Osteoblast (primary cell): ENCODE measurements around the gene ARL5C. TPM values are rescaled to one million over a fixed set of nuclear protein-coding genes. Genes with fewer than 3 reads are reported as not detected.
A peak's percentile ranks its signal among the peaks of the same experiment; 100 is the strongest.

Experiments used
- DNase-seq: peaks from one replicate; pipeline ENCODE4 v3.0.0; 2011; ENCODE audit warnings: low spot score, mixed read lengths; ENCODE audit not compliant: insufficient read length; ENCODE audit errors: missing footprints
- H2AFZ ChIP-seq: 2 replicates; pipeline ENCODE4 v1.6.0; 2011; ENCODE audit warnings: mild to moderate bottlenecking, low read length
- H3K27ac ChIP-seq: 2 replicates; pipeline ENCODE4 v1.5.1; 2011; ENCODE audit warnings: mild to moderate bottlenecking, low read depth, low read length, moderate library complexity
- H3K27me3 ChIP-seq: 2 replicates; pipeline ENCODE4 v1.6.0; 2012; ENCODE audit warnings: mild to moderate bottlenecking, control low read depth, inconsistent platforms, low read length, moderate library complexity; ENCODE audit not compliant: insufficient read depth
- H3K36me3 ChIP-seq: 2 replicates; pipeline ENCODE4 v1.5.1; 2011; ENCODE audit warnings: mild to moderate bottlenecking, low read length, control low read depth, moderate library complexity; ENCODE audit not compliant: insufficient read depth
- H3K4me1 ChIP-seq: 2 replicates; pipeline ENCODE4 v1.5.1; 2011; ENCODE audit warnings: mild to moderate bottlenecking, low read length, control low read depth, moderate library complexity; ENCODE audit not compliant: insufficient read depth
- H3K4me2 ChIP-seq: 2 replicates; pipeline ENCODE4 v1.6.0; 2011; ENCODE audit warnings: mild to moderate bottlenecking, low read length; ENCODE audit not compliant: insufficient read depth
- H3K4me3 ChIP-seq: fragments of 200-600 bp; sonication (generic); 3 replicates; pipeline ENCODE4 v1.5.1; 2012; ENCODE audit warnings: mild to moderate bottlenecking, low read length, inconsistent platforms; ENCODE audit not compliant: insufficient read depth
- H3K79me2 ChIP-seq: 2 replicates; pipeline ENCODE4 v1.6.0; 2012; ENCODE audit warnings: mild to moderate bottlenecking, low read length, control low read depth, inconsistent platforms; ENCODE audit not compliant: insufficient read depth
- H3K9me3 ChIP-seq: 2 replicates; pipeline ENCODE4 v1.5.1; 2011; ENCODE audit warnings: low read depth, low read length, control low read depth
- H4K20me1 ChIP-seq: 2 replicates; pipeline ENCODE4 v1.6.0; 2012; ENCODE audit warnings: mild to moderate bottlenecking, low read length, control low read depth; ENCODE audit not compliant: insufficient read depth
- CTCF ChIP-seq: IDR thresholded peaks from 2 replicates; pipeline ENCODE4 v1.5.1; 2011; ENCODE audit warnings: mild to moderate bottlenecking, low read depth, low read length, moderate library complexity; ENCODE audit errors: extremely low read depth
- total RNA-seq: library from RNA; depleted of rRNA; stranded (reverse); fragments of >200 nt; gene quantifications from 2 replicates; pipeline ENCODE4 v1.2.3, GENCODE V29; 2012

ARL5C gene
- total RNA-seq, 1 donor = not detected

- H3K79me2 ChIP-seq = no peaks in the 10 kb centered on the region
- no peak for DNase-seq
- peaks cover 5% of the 10 kb centered on the region for H3K4me1 ChIP-seq
- H3K27ac ChIP-seq = no peak overlapping the region
- H4K20me1 ChIP-seq = no peaks in the 10 kb centered on the region
- H3K27me3 ChIP-seq = no peaks in the 10 kb centered on the region
- no peak for TF ChIP-seq CTCF
- H2AFZ ChIP-seq = no peak overlapping the region
- no peak overlapping the region for H3K4me3 ChIP-seq
- H3K36me3 ChIP-seq = no peaks in the 10 kb centered on the region
- H3K4me2 ChIP-seq = no peak overlapping the region
- H3K9me3 ChIP-seq = no peaks in the 10 kb centered on the region
These were observed 47.1 kb downstream of the ARL5C start for GRCh38 chr17:39118674-39119419.

GRCh38 chr17:39116224-39116623, 49.7 kb downstream of the ARL5C start:
- Histone ChIP-seq H3K27me3 (peaks cover 9% of the 10 kb centered on the region), H3K4me1 (peaks cover 5% of the 10 kb centered on the region), H3K27ac (no peak overlapping the region), H3K9me3 (no peaks in the 10 kb centered on the region), H3K79me2 (no peaks in the 10 kb centered on the region), H3K36me3 (no peaks in the 10 kb centered on the region), H2AFZ (no peak overlapping the region), H3K4me3 (no peak overlapping the region), H4K20me1 (no peaks in the 10 kb centered on the region), H3K4me2 (no peak overlapping the region)
- DNase-seq = no peak
- TF ChIP-seq CTCF = no peak

- Histone ChIP-seq H3K9me3 (no peaks in the 10 kb centered on the region), H3K4me1 (peaks cover 5% of the 10 kb centered on the region), H3K27me3 (peaks cover 18% of the 10 kb centered on the region), H4K20me1 (no peaks in the 10 kb centered on the region), H3K36me3 (no peaks in the 10 kb centered on the region), H3K79me2 (no peaks in the 10 kb centered on the region), H3K27ac (peak overlapping the region; percentile 13), H3K4me2 (peak overlapping the region; percentile 54), H3K4me3 (peak overlapping the region; percentile 16), H2AFZ (peak overlapping the region; percentile 82)
- DNase-seq = peak; percentile 93
- no peak for TF ChIP-seq CTCF
These were observed 50.8 kb downstream of the ARL5C start for GRCh38 chr17:39115135-39115534.

- Histone ChIP-seq H3K4me2 (peak overlapping the region; percentile 54), H3K4me1 (peaks cover 5% of the 10 kb centered on the region), H3K79me2 (no peaks in the 10 kb centered on the region), H3K27ac (peak overlapping the region; percentile 13), H3K9me3 (no peaks in the 10 kb centered on the region), H2AFZ (peak overlapping the region; percentile 82), H3K4me3 (peak overlapping the region; percentile 16), H3K27me3 (peaks cover 21% of the 10 kb centered on the region), H3K36me3 (no peaks in the 10 kb centered on the region), H4K20me1 (no peaks in the 10 kb centered on the region)
- peak; percentile 87 for DNase-seq
- no peak for TF ChIP-seq CTCF
These were observed 51.2 kb downstream of the ARL5C start for GRCh38 chr17:39114723-39115122.
